ENCODE data around the gene CD207. TPM values are rescaled to one million over a fixed set of nuclear protein-coding genes. Genes with fewer than 3 reads are reported as not detected.
A peak's percentile ranks its signal among the peaks of the same experiment; 100 is the strongest.

Gene CD207
- total RNA-seq, 1 donor from 2014 or later, result not detected

- Histone ChIP-seq H3K27me3 (peaks cover 92% of the 10 kb centered on the region), H3K9ac (no peak overlapping the region), H3K27ac (no peak overlapping the region), H3K4me2 (peak overlapping the region; percentile 78), H3K4me3 (peak overlapping the region; percentile 45), H3K4me1 (peaks cover 4% of the 10 kb centered on the region), H3K36me3 (no peaks in the 10 kb centered on the region), H3K79me2 (ENCODE audit: low read depth) (no peaks in the 10 kb centered on the region), H4K20me1 (ENCODE audit: low read depth) (peaks cover 12% of the 10 kb centered on the region), H3F3A (ENCODE audit: low read depth) (no peaks in the 10 kb centered on the region), H3K9me3 (ENCODE audit: low read depth) (no peaks in the 10 kb centered on the region), H2AFZ (replicated peaks) (peak overlapping the region; percentile 51)
- Mint-ChIP-seq H3K9me3 (peaks cover 2% of the 10 kb centered on the region), H3K36me3 (no peaks in the 10 kb centered on the region), H3K4me1 (peaks cover 10% of the 10 kb centered on the region), H3K27ac (no peak overlapping the region), H3K27me3 (ENCODE audit: insufficient read depth, low read depth) (peaks cover 51% of the 10 kb centered on the region), H3K4me3 (peak overlapping the region; percentile 85)
- no peak for TF ChIP-seq EZH2phosphoT487 (IDR thresholded peaks at IDR 0.05)
- no peak for TF ChIP-seq EZH2 (IDR thresholded peaks at IDR 0.05)
- peak; percentile 83 for TF ChIP-seq CTCF (IDR thresholded peaks at IDR 0.05)
- peak; percentile 89 for DNase-seq (ENCODE audit: low spot score)
These were observed 46.1 kb downstream of the CD207 start for GRCh38 chr2:70789304-70790135.

- no peak overlapping the region for H3K4me2 ChIP-seq
- H3K9me3 ChIP-seq (ENCODE audit: low read depth), result no peaks in the 10 kb centered on the region
- H3F3A ChIP-seq (ENCODE audit: low read depth), result no peaks in the 10 kb centered on the region
- Mint-ChIP-seq H3K27ac (no peak overlapping the region), H3K27me3 (ENCODE audit: insufficient read depth, low read depth) (peaks cover 36% of the 10 kb centered on the region), H3K36me3 (no peaks in the 10 kb centered on the region), H3K9me3 (peaks cover 2% of the 10 kb centered on the region), H3K4me3 (no peak overlapping the region), H3K4me1 (peaks cover 13% of the 10 kb centered on the region)
- TF ChIP-seq EZH2 (IDR thresholded peaks at IDR 0.05) (no peak), CTCF (IDR thresholded peaks at IDR 0.05) (peak; percentile 68)
- H2AFZ ChIP-seq (replicated peaks), result no peak overlapping the region
- H3K36me3 ChIP-seq, result no peaks in the 10 kb centered on the region
- DNase-seq (ENCODE audit: low spot score), result peak; percentile 71
- peaks cover 50% of the 10 kb centered on the region for H3K27me3 ChIP-seq
- H3K79me2 ChIP-seq (ENCODE audit: low read depth), result no peaks in the 10 kb centered on the region
- peaks cover 4% of the 10 kb centered on the region for H3K4me1 ChIP-seq
- H3K9ac ChIP-seq, result no peak overlapping the region
- peaks cover 5% of the 10 kb centered on the region for H4K20me1 ChIP-seq (ENCODE audit: low read depth)
- no peak overlapping the region for H3K27ac ChIP-seq
- no peak overlapping the region for H3K4me3 ChIP-seq
These were observed 50.3 kb downstream of the CD207 start for GRCh38 chr2:70785137-70785911.

- no peak overlapping the region for H3K27ac Mint-ChIP-seq
- H3K4me2 ChIP-seq, result no peak overlapping the region
- no peak overlapping the region for H3K4me3 ChIP-seq
- no peak overlapping the region for H3K4me3 Mint-ChIP-seq
- no peaks in the 10 kb centered on the region for H3K4me1 ChIP-seq
- no peaks in the 10 kb centered on the region for H3K36me3 ChIP-seq
- peaks cover 28% of the 10 kb centered on the region for H3K27me3 Mint-ChIP-seq (ENCODE audit: insufficient read depth, low read depth)
- H3K36me3 Mint-ChIP-seq, result no peaks in the 10 kb centered on the region
- H2AFZ ChIP-seq (replicated peaks), result no peak overlapping the region
- peaks cover 40% of the 10 kb centered on the region for H3K27me3 ChIP-seq
- H3K27ac ChIP-seq, result no peak overlapping the region
- DNase-seq (ENCODE audit: low spot score), result no peak
- H3K9me3 Mint-ChIP-seq, result no peaks in the 10 kb centered on the region
- H3K9ac ChIP-seq, result no peak overlapping the region
- H3F3A ChIP-seq (ENCODE audit: low read depth), result no peaks in the 10 kb centered on the region
- peaks cover 8% of the 10 kb centered on the region for H3K4me1 Mint-ChIP-seq
- H3K9me3 ChIP-seq (ENCODE audit: low read depth), result no peaks in the 10 kb centered on the region
- H3K79me2 ChIP-seq (ENCODE audit: low read depth), result no peaks in the 10 kb centered on the region
- TF ChIP-seq EZH2phosphoT487 (IDR thresholded peaks at IDR 0.05), result no peak
- no peak for TF ChIP-seq CTCF (IDR thresholded peaks at IDR 0.05)
- TF ChIP-seq EZH2 (IDR thresholded peaks at IDR 0.05), result no peak
- no peaks in the 10 kb centered on the region for H4K20me1 ChIP-seq (ENCODE audit: low read depth)
These were observed 51.3 kb downstream of the CD207 start for GRCh38 chr2:70784320-70784719.

Small RNA genes within 50 kb of the gene (small RNA-seq; reads per million reads assigned to genes)
- not detected for gene HMGN2P21

Other genes starting within 250 kb of the CD207 start
- 45.3 and 63.3 TPM in 2 replicates for gene ADD2, start 67.6 kb downstream of the CD207 start, total RNA-seq (ENCODE audit: low replicate concordance)
- gene FIGLA, start 45.2 kb downstream of the CD207 start, total RNA-seq (ENCODE audit: low replicate concordance), result not detected in 2 replicates
- gene CLEC4F, start 15.2 kb downstream of the CD207 start, total RNA-seq (ENCODE audit: low replicate concordance), result not detected in 2 replicates
- gene VAX2, start 64.8 kb upstream of the CD207 start, total RNA-seq (ENCODE audit: low replicate concordance), result 0.62 and 2.1 TPM in 2 replicates
- 0.99 and 1.1 TPM in 2 replicates for gene ATP6V1B1, start 100.1 kb upstream of the CD207 start, total RNA-seq (ENCODE audit: low replicate concordance)
- gene ANKRD53, start 142.8 kb upstream of the CD207 start, total RNA-seq (ENCODE audit: low replicate concordance), result 0.06 TPM in 1 of 2 replicates, not detected in the other
- gene TEX261, start 159.1 kb upstream of the CD207 start, total RNA-seq (ENCODE audit: low replicate concordance), result 9.4 and 27.7 TPM in 2 replicates
- gene NAGK, start 232.8 kb upstream of the CD207 start, total RNA-seq (ENCODE audit: low replicate concordance), result 18.4 and 43.5 TPM in 2 replicates